ENCODE measurements around the gene OR8D2.
A peak's percentile ranks its signal among the peaks of the same experiment; 100 is the strongest.
"Not testable (repeated sequence)": the region's sequence is repeated elsewhere in the genome, so short reads cannot be mapped to it uniquely, and the experiment has no call there.

The OR8D2 gene

DNA sequence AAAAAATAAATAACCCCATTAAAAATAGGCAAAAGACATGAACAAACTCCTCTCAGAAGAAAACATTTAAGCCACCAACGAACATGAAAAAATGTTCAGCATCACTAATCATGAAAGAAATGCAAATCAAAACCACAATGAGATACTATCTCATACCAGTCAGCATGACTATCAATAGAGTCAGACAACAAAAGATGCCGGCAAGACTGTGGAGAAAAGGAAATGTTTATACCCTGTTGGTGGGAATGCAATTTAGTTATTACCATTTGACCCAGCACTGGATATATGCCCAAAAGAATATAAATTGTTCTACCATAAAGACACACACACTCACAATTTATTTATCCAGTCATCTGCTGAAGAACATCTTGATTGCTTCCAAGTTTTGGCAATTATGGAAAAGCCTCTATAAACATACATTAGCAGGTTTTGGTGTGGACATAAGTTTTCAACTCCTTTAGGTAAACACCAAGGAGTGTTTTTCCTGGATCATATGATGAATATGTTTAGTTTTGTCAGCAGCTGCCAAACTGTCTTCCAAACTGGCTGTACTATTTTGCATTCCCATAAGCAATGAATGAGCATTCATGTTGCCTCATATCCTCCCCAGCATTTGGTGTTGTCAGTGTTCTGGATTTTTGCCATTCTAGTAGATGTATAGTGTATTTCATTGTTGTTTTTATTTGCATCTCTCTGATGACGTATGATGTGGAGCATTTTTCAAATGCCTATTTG lies 34.2 kb downstream of the OR8D2 start:
- DNase-seq: no peak

- DNase-seq: no peak
These were observed 41.7 kb downstream of the OR8D2 start for GRCh38 chr11:124278261-124278660.

DNA sequence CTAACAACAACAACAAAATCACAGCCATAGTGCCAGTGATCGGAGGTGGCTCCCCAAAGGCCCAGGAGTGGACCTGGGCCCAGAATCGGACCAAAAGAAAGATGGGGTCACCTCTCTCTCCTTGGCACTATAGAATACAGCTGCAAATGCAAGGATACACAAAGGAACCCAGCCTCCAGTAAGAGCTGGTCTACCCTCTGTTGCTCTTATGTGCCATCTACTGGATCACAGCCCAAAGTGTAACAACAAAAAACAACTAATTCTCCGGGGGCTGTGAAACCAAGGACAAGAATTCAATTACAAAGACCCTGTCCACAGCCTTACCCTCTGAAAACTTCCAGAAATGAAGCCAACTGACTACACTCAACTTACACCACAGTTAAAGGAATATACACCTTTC lies 42.2 kb downstream of the OR8D2 start:
- no peak for DNase-seq

DNA sequence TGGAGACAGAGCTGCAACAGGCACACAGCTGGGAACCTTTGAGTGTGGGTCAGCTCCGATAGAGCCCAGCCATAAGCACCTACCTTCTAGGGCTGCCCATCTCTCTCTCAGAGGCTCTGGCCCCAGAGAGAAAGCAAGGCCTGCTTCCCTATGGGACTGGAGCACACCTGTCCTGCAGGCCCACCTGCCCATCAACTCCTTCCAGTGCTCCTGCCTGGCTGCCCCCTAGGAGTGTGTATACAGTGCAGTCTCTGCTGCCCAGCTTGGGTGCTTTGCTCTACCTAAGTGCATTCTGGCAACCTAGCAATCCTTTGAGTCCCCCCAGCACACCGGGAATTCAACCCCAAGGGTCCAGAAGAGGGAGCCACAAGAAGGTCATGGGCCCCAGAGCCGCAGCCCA lies 42.8 kb downstream of the OR8D2 start:
- DNase-seq: no peak

DNA sequence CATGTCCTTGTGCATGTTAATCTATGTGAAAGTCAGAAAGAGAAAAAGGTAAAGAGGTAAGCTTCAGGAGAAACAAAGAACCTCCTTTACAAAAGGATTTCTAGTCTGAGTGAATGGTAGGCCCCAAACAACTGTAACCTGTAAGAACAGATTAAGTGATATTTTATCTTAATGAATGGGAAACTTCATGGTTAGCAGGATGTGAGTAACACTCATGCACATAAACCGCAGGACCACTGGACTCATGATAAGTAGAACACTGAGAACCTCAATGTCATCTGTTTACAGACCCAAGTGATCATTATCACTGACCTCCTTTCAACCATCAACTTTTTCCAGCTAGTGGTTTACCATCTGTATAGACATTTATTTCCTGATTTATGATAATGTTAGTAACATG lies 43.9 kb downstream of the OR8D2 start:
- peak in 1 of 5 experiments; percentile 62 for DNase-seq

DNA sequence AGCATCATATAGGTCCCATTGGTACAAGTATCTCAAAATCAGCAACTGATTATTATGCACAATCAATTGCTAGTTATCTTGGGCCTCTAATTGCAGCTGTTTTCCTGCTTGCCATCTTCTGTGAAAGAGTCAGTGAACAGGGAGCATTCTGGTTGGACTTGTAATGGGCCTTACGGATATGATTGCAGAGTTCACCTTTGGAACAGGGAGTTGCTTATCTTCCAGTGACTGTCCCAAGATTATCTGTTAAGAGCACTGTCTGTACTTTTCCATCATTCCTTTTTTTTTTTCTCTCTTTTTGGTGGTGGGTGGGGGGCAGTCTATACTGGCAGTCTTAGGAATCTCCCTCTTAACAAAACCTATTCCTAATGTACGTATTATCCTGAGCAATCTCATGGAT lies 46.0 kb downstream of the OR8D2 start:
- no peak for DNase-seq

DNA sequence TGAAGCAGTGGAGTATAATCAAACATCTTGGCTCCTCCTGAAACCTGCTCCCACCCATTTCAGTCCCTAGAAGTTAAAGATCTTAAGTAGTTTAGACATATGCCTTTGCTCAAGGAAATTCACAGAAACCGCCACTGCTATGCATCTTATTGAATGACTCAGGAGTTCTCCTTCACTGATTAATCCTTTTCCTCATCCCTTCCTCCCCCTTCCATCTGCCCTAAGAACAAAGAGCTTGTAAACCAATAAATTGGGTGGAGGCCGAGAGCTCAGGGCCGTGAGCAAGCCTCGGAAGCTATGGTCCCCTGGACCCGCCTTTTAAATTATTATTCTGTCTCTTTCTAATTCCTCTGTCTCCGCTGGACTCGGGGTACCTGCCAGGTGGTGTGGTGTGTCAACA lies 49.1 kb downstream of the OR8D2 start:
- DNase-seq: not testable (repeated sequence)
